HCT116 (cell line): ENCODE measurements around the gene RAI14. TPM values are rescaled to one million over a fixed set of nuclear protein-coding genes. Genes with fewer than 3 reads are reported as not detected.

Source experiments
- ATAC-seq: fragments of 200-7000 bp; cut with Tn5 transposase; 2 replicates; pipeline ENCODE4 v1.9.1; 2020; ENCODE audit warnings: mild to moderate bottlenecking, moderate library complexity
- BruUV-seq: library from RNA; stranded (reverse); fragments of 400-500 nt; replicated peaks from 2 replicates; lab custom pipeline; 2021; lab: Mats Ljungman, UMichigan
- CTCF ChIA-PET: fragments of 300-600 bp; sonication (Branson Sonifier 250); formaldehyde crosslinking; loops from one replicate; lab custom pipeline; 2021; ENCODE audit warnings: antibody characterized with exemption; lab: Charles Lee
- POLR2A ChIA-PET: fragments of 300-600, 350-600 bp; sonication (Branson Sonifier 250); formaldehyde crosslinking; loops from one replicate; lab custom pipeline; 2021; ENCODE audit warnings: antibody characterized with exemption; lab: Charles Lee
- RAD21 ChIA-PET, 2 experiments: fragments of 300-600 bp; sonication (Branson Sonifier 250); formaldehyde crosslinking; loops; one replicate each; lab custom pipeline; 2023; ENCODE audit warnings: low total read pairs in 2 of 2; ENCODE audit not compliant: uncharacterized antibody in 2 of 2, unreplicated experiment in 2 of 2, low non-redundant PET in 1 of 2; lab: Charles Lee
- DNase-seq: peaks from one replicate; pipeline ENCODE4 v3.0.0-alpha.2; 2010; ENCODE audit warnings: low read depth, low spot score
- H2AFZ ChIP-seq: fragments of 200-600 bp; shearing (Covaris generic), sonication (generic); 2 replicates; pipeline ENCODE4 v1.6.1; 2017; ENCODE audit warnings: low read depth, mixed run types, mixed read lengths, antibody characterized with exemption, low read length; ENCODE audit not compliant: poor library complexity, severe bottlenecking
- H3K27ac ChIP-seq: 2 replicates; pipeline ENCODE4 v1.5.1; 2012; ENCODE audit warnings: low read depth, low read length
- H3K27me3 ChIP-seq: fragments of 200-600 bp; sonication (generic); 2 replicates; pipeline ENCODE4 v1.6.1; 2016; ENCODE audit warnings: mixed run types, low read length, mixed read lengths; ENCODE audit not compliant: insufficient read depth
- H3K36me3 ChIP-seq, 2 experiments: fragments of 200-500 bp in 1 of 2; fragments of 200-600 bp in 1 of 2; sonication (Bioruptor generic) in 1 of 2; sonication (generic) in 1 of 2; 2 replicates each; pipeline versions ENCODE4 v1.5.1 to v1.6.1; 2014 to 2016; ENCODE audit warnings: low read length in 2 of 2, inconsistent platforms in 1 of 2, mixed read lengths in 1 of 2, mixed run types in 1 of 2; ENCODE audit not compliant: insufficient read depth in 2 of 2, control insufficient read depth in 1 of 2
- H3K4me1 ChIP-seq, 2 experiments: fragments of 200-600 bp in 1 of 2; sonication (generic) in 1 of 2; 2 replicates each; pipeline versions ENCODE4 v1.5.1 to v1.6.1; 2012 to 2017; ENCODE audit warnings: low read length in 2 of 2, inconsistent platforms in 1 of 2, mild to moderate bottlenecking in 1 of 2, mixed read lengths in 1 of 2, mixed run types in 1 of 2, moderate library complexity in 1 of 2; ENCODE audit not compliant: insufficient read depth in 2 of 2, control insufficient read depth in 1 of 2
- H3K4me2 ChIP-seq: fragments of 200-600 bp; sonication (generic); 2 replicates; pipeline ENCODE4 v1.6.1; 2017; ENCODE audit warnings: mixed run types, low read length, mixed read lengths
- H3K4me3 ChIP-seq, 2 experiments: fragments of 200-600 bp in 1 of 2; sonication (generic) in 1 of 2; replicated peaks in 1 of 2; 2 replicates each; pipeline ENCODE4 v1.5.1; 2011 to 2016; ENCODE audit warnings: low read length in 2 of 2, control low read depth in 1 of 2, low read depth in 1 of 2, mild to moderate bottlenecking in 1 of 2, mixed read lengths in 1 of 2, mixed run types in 1 of 2
- H3K79me2 ChIP-seq: fragments of 200-600 bp; sonication (generic); 2 replicates; pipeline ENCODE4 v1.6.1; 2017; ENCODE audit warnings: mild to moderate bottlenecking, mixed run types, low read length, moderate library complexity, mixed read lengths; ENCODE audit not compliant: insufficient read depth
- H3K9ac ChIP-seq: fragments of 200-600 bp; sonication (generic); 2 replicates; pipeline ENCODE4 v1.6.1; 2016; ENCODE audit warnings: low read length, mixed read lengths
- H3K9me2 ChIP-seq: fragments of 200-600 bp; sonication (generic), shearing (Covaris generic); 2 replicates; pipeline ENCODE4 v1.6.1; 2017; ENCODE audit warnings: mixed run types, mild to moderate bottlenecking, moderate library complexity; ENCODE audit not compliant: insufficient read depth
- H3K9me3 ChIP-seq, 2 experiments: fragments of 200-500 bp in 1 of 2; fragments of 200-600 bp in 1 of 2; sonication (Bioruptor generic) in 1 of 2; sonication (generic) in 1 of 2; 2 replicates each; pipeline ENCODE4 v1.6.1; 2014 to 2017; ENCODE audit warnings: low read length in 2 of 2, mixed read lengths in 2 of 2, inconsistent platforms in 1 of 2, low read depth in 1 of 2, mild to moderate bottlenecking in 1 of 2, mixed run types in 1 of 2, moderate library complexity in 1 of 2; ENCODE audit not compliant: control insufficient read depth in 1 of 2, insufficient read depth in 1 of 2
- H4K20me1 ChIP-seq: fragments of 200-600 bp; sonication (generic), shearing (Covaris generic); 2 replicates; pipeline ENCODE4 v1.6.1; 2017; ENCODE audit warnings: mixed run types, mild to moderate bottlenecking, moderate library complexity; ENCODE audit not compliant: insufficient read depth
- CEBPB ChIP-seq: IDR thresholded peaks from 2 replicates; pipeline ENCODE4 v1.6.1; 2012; ENCODE audit warnings: low read depth
- EGR1 ChIP-seq: IDR thresholded peaks from 2 replicates; pipeline ENCODE4 v1.6.1; 2012; ENCODE audit warnings: low read depth
- EZH2 ChIP-seq: fragments of 200-600 bp; sonication (generic); IDR thresholded peaks from 2 replicates; pipeline ENCODE4 v1.6.1; 2017; ENCODE audit warnings: antibody characterized with exemption, mixed run types
- EZH2phosphoT487 ChIP-seq: fragments of 200-600 bp; IDR thresholded peaks from 2 replicates; pipeline ENCODE4 v1.6.1; 2018; ENCODE audit warnings: antibody characterized with exemption, borderline replicate concordance
- FOSL1 ChIP-seq: IDR thresholded peaks from 2 replicates; pipeline ENCODE4 v1.6.1; 2012; ENCODE audit warnings: low read depth
- MAX ChIP-seq: IDR thresholded peaks from 2 replicates; pipeline ENCODE4 v1.6.1; 2012
- POLR2A ChIP-seq: IDR thresholded peaks from 2 replicates; pipeline ENCODE4 v1.7.0; 2011; ENCODE audit warnings: borderline replicate concordance; ENCODE audit not compliant: insufficient read depth, insufficient read length; ENCODE audit errors: extremely low read depth
- POLR2AphosphoS5 ChIP-seq: IDR thresholded peaks from 2 replicates; pipeline ENCODE4 v1.6.1; 2011; ENCODE audit warnings: mild to moderate bottlenecking, low read depth, low read length, moderate library complexity
- SIN3A ChIP-seq: IDR thresholded peaks from 2 replicates; pipeline ENCODE4 v1.6.1; 2012; ENCODE audit warnings: low read depth
- SP1 ChIP-seq: IDR thresholded peaks from 2 replicates; pipeline ENCODE4 v1.6.1; 2012; ENCODE audit warnings: low read depth
- TCF7L2 ChIP-seq: IDR thresholded peaks from 2 replicates; pipeline ENCODE4 v1.7.0; 2011; ENCODE audit warnings: borderline replicate concordance, inconsistent platforms; ENCODE audit not compliant: insufficient read depth, insufficient read length; ENCODE audit errors: extremely low read depth
- YY1 ChIP-seq: IDR thresholded peaks from 2 replicates; pipeline ENCODE4 v1.6.1; 2011; ENCODE audit warnings: low read length, low read depth, moderate library complexity, mild to moderate bottlenecking; ENCODE audit not compliant: insufficient replicate concordance; ENCODE audit errors: extremely low read depth
- ZFX ChIP-seq: fragments of 450-650 bp; IDR thresholded peaks from 2 replicates; pipeline ENCODE4 v1.6.1; 2017
- ZNF274 ChIP-seq: fragments of 200-500 bp; sonication (Bioruptor generic); IDR thresholded peaks from 2 replicates; pipeline ENCODE4 v1.6.1; 2014; ENCODE audit warnings: mild to moderate bottlenecking, low read depth, low read length, inconsistent platforms
- intact Hi-C: fragments of 100-400 bp; cut with micrococcal nuclease; formaldehyde crosslinking; loops from 2 replicates; pipeline ENCODE4 v1.10.0; 2022
- total RNA-seq: library from RNA; stranded (reverse); gene quantifications from one replicate; pipeline ENCODE4 v1.2.1, GENCODE V29; 2021; ENCODE audit not compliant: unreplicated experiment
- TF ChIP-seq, protein P1 (sequence below), 3 experiments: fragments of 200-600 bp in 1 of 3; sonication (generic) in 1 of 3; IDR thresholded peaks in 2 of 3; conservative IDR thresholded peaks in 1 of 3; 2 replicates each; pipeline ENCODE4 v1.5.1; 2012 to 2017; ENCODE audit warnings: low read depth in 2 of 3, low read length in 2 of 3, antibody characterized with exemption in 1 of 3, borderline replicate concordance in 1 of 3, control low read depth in 1 of 3, mild to moderate bottlenecking in 1 of 3, mixed read lengths in 1 of 3, mixed run types in 1 of 3, moderate library complexity in 1 of 3; ENCODE audit not compliant: insufficient read depth in 1 of 3

The RAI14 gene
- total RNA-seq, 1 experiment from 2014 or later = 47.9 TPM

GRCh38 chr5:34849253-34849652 lies 193.1 kb downstream of the RAI14 start:
- CTCF ChIA-PET = no interaction called here

GRCh38 chr5:34854459-34855174 lies 198.5 kb downstream of the RAI14 start:
- H4K20me1 ChIP-seq = no peaks in the 10 kb centered on the region
- ChIA-PET POLR2A (no interaction called here), CTCF (no interaction called here), RAD21 (no interaction called here)
- H3K27ac ChIP-seq = no peak overlapping the region
- no peak overlapping the region for H2AFZ ChIP-seq
- no TSS peak for BruUV-seq
- H3K9ac ChIP-seq = no peak overlapping the region
- H3K79me2 ChIP-seq = no peaks in the 10 kb centered on the region
- no peaks in the 10 kb centered on the region for H3K4me1 ChIP-seq
- H3K4me3 ChIP-seq = no peak overlapping the region
- no peaks in the 10 kb centered on the region; a peak in 1 of 4 replicates for H3K36me3 ChIP-seq
- TF ChIP-seq ZNF274 = no peak
- TF ChIP-seq YY1 = no peak
- no peak for TF ChIP-seq MAX
- TF ChIP-seq ZFX = no peak
- TF ChIP-seq SIN3A = no peak
- no peak for TF ChIP-seq POLR2A
- no peak for TF ChIP-seq POLR2AphosphoS5
- no peak for TF ChIP-seq EZH2
- TF ChIP-seq, protein P1, sequence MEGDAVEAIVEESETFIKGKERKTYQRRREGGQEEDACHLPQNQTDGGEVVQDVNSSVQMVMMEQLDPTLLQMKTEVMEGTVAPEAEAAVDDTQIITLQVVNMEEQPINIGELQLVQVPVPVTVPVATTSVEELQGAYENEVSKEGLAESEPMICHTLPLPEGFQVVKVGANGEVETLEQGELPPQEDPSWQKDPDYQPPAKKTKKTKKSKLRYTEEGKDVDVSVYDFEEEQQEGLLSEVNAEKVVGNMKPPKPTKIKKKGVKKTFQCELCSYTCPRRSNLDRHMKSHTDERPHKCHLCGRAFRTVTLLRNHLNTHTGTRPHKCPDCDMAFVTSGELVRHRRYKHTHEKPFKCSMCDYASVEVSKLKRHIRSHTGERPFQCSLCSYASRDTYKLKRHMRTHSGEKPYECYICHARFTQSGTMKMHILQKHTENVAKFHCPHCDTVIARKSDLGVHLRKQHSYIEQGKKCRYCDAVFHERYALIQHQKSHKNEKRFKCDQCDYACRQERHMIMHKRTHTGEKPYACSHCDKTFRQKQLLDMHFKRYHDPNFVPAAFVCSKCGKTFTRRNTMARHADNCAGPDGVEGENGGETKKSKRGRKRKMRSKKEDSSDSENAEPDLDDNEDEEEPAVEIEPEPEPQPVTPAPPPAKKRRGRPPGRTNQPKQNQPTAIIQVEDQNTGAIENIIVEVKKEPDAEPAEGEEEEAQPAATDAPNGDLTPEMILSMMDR (IDR thresholded peaks at IDR 0.05 in 2 of 3, conservative IDR thresholded peaks at IDR 0.05 in 1 of 3; ENCODE audit: borderline replicate concordance in 1 of 3, insufficient read depth in 1 of 3, low read depth in 2 of 3, low read length in 2 of 3) = no peak
- TF ChIP-seq CEBPB = no peak
- no peak for TF ChIP-seq SP1
- no peak for TF ChIP-seq EZH2phosphoT487
- TF ChIP-seq EGR1 = no peak
- H3K9me2 ChIP-seq = no peaks in the 10 kb centered on the region
- DNase-seq (no peak), ATAC-seq (no peak)
- H3K9me3 ChIP-seq = no peaks in the 10 kb centered on the region
- no peak overlapping the region for H3K4me2 ChIP-seq
- intact Hi-C loops = no loop called here
- no peaks in the 10 kb centered on the region for H3K27me3 ChIP-seq

More at GRCh38 chr5:34849253-34849652, 193.1 kb downstream of the RAI14 start:
- H3K27ac ChIP-seq = no peak overlapping the region
- H3K9me3 ChIP-seq = no peaks in the 10 kb centered on the region
- ATAC-seq = no peak
- H3K36me3 ChIP-seq = no peaks in the 10 kb centered on the region
- POLR2A ChIA-PET = no interaction called here
- no peak overlapping the region for H2AFZ ChIP-seq
- no TSS peak for BruUV-seq
- no peak overlapping the region for H3K4me2 ChIP-seq
- H3K9ac ChIP-seq = no peak overlapping the region
- H3K9me2 ChIP-seq = peaks cover 4% of the 10 kb centered on the region; the same call in 1 of the 2 replicates
- H3K4me3 ChIP-seq = no peak overlapping the region
- H3K79me2 ChIP-seq = no peaks in the 10 kb centered on the region
- H4K20me1 ChIP-seq = no peaks in the 10 kb centered on the region
- RAD21 ChIA-PET = no interaction called here
- TF ChIP-seq FOSL1 (no peak), TCF7L2 (no peak), EZH2phosphoT487 (no peak)
- TF ChIP-seq, all 23 proteins: peak for 0
- DNase-seq = no peak
- Histone ChIP-seq H3K27me3 (no peaks in the 10 kb centered on the region), H3K4me1 (no peaks in the 10 kb centered on the region)
- intact Hi-C loops = no loop called here
